Activated CD8-positive, alpha-beta memory T cell treated with anti-CD3 and anti-CD28 coated beads, Interleukin-2, amount 50 U/mL, for 24 hours (primary cell): ENCODE data around the gene ODAM.
"Not testable (repeated sequence)": the region's sequence is repeated elsewhere in the genome, so short reads cannot be mapped to it uniquely, and the experiment has no call there.

Source experiments
- DNase-seq: peaks from one replicate; pipeline ENCODE4 v3.0.0-alpha.2; 2020; ENCODE audit errors: extremely low read depth

The ODAM gene, protein sequence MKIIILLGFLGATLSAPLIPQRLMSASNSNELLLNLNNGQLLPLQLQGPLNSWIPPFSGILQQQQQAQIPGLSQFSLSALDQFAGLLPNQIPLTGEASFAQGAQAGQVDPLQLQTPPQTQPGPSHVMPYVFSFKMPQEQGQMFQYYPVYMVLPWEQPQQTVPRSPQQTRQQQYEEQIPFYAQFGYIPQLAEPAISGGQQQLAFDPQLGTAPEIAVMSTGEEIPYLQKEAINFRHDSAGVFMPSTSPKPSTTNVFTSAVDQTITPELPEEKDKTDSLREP

DNA sequence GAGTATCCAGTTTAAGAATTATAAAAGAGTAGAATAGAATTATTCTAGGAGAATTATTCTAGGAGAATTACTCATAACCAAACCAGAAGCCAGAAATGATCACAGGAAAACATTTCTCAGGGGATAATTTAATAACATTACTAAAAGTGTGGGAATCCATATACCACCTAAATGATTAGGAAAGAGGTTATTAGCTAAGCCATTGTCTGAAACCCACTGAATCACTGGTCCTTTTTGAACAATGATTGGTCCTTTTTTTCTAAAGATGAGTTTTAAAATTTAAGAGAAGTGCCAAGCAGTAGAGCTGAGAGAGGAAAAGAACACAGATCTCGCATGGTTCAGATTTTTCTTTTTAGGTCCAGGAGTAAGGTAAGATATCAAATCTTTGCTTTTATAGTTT, at the start of gene ODAM:
Gene ODAM (plus strand): TSS at position 301 of the 400 bp plus-strand sequence. CDS start 819 bp downstream, outside the sequence.
- DNase-seq: no peak

DNA sequence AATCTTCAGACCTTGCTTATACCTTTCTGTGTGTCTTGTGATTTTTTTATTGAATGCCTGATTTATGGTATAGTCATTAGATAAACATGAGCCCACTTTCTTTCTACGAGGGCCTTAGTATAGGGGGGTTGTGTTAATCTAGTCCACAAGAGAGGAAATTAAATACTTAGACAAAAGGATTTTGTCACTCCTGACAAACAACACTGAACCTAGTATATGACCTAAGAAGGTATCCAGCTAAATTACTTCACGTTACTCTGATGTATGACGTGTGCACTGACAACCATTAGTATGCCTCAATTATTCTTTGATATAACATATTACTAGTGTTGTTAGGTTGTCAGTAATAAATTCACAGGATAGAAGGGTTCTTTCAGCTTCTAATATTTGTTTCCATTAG, 44.3 kb upstream of the ODAM start:
- no peak for DNase-seq

DNA sequence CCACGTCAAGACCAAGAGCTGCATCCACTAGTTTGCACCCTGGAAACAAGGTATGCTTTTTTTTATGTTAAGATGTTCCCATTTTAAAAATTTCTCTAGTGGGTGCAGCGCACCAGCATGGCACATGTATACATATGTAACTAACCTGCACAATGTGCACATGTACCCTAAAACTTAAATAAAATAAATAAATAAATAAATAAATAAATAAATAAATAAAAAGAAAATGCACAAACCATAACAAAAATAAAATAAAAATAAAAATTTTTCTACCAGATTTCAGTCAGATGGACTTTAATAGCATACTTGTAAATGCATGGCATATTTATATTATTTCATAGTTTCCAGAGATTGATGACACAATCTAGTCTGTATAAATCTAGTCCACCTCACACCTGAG, 43.4 kb upstream of the ODAM start:
- no peak for DNase-seq

DNA sequence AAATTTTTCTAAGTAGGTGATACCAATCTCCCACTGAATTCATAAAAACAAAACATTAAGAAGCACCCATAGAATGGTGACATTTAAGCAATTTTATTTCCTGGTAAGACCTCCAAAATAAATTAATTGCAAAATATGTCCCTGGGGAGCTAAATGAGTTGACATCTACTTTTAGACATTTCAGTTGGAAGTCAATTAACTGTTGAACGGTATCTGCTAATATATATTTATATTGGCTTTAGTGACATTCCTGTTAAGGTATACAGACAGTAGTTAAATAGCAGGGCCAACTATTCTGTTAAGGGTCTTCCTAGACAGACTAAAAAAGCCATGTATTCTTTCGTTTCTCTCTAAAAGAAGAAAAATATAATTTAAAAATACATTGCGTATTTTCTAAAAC, 41.6 kb upstream of the ODAM start, which contains the start of gene PRR27:
Gene PRR27 (plus strand): TSS at position 301 of the 400 bp plus-strand sequence. CDS start 139 bp downstream, outside the sequence.
- no peak for DNase-seq

DNA sequence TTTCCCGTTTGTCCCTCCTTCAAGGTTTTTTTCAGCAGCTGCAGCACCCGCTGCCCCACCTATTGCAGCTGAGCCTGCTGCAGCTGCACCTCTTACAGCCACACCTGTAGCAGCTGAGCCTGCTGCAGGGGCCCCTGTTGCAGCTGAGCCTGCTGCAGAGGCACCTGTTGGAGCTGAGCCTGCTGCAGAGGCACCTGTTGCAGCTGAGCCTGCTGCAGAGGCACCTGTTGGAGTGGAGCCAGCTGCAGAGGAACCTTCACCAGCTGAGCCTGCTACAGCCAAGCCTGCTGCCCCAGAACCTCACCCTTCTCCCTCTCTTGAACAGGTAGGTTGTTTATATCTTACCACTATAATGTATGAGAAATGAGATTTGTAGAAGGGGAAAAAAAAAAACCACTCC, 36.9 kb upstream of the ODAM start:
- DNase-seq: no peak

DNA sequence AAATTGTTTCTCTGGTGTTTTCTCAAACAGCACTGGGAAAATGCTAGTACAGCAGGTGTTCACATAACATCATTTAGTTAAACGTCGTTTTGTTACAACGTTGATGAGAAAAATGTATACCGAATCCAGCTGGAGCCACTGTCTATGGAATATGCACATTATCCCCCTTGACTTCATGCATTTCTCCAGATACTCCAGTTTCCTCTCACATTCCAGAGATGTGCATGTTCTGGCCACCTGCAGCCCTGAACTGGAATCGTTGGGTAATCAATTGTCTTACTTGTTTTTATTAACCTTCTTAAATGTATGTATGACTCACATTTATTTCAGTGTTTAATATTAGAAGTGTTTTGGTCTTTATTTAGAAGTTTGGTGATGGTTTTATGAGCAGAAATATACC, 18.4 kb upstream of the ODAM start:
- DNase-seq: no peak

DNA sequence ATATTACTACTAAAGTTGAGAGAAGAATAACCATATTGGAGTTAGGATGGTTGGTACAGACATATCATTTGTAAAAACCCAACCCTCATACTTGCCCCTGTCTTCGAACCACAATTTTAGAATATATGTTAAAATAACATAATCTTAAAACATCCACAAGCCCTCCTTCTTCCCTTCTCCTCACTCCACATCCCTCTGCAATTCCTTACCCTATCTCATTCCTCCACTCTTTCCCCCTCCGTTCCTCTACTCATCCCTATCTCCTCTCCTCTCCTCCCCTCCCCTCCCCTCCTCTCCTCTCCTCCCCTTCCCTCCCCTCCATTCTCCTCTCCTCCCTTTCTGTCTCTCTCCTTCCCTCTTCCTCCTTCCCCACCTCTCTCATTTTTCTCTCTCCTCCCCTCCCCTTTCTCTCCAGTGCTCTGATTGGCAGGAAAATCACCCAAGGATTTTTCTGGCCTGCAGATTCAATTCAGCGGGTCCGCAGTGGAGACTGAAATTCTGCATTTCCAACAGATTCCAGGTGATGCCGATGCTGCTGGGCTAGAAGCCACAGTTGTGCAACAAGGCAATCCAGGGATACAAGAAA, 17.4 kb upstream of the ODAM start:
- DNase-seq: no peak

DNA sequence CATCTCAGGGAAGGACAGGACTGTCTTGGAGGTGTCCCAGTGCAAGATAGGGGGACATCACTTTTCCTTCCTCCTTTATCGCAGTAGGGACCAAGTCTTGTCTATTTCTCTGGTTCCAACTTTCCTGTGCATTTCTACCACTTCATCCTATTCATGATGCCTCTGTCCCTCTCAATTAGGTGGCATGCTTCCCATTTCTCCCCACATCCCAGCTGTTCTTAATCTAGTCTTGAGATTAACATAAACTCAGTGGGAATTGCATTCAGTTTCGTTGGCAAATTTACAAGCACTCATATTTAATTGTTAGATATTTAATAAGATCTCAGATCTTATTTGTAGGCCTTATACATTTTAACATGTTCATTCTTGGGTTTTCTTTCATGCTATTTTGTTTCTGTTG, 15.7 kb upstream of the ODAM start:
- DNase-seq: no peak

DNA sequence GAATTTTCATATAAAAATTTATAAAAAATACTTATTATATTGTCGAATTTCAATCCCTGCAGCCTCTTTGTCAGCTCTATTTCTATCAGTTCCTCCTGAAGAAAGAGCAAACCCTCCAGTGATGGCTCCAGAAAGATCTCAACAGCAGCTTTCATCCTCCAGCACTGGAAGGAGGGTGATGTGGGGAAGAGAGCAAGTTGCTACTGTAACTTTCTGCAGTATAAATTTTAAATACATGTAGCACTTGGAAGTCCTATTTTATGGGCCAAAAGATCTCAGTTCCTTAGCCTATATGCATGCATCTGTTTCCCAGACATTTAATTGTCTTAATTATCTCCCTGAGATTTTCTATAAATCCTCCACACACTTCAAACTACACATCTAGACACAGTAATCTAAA, 13.7 kb upstream of the ODAM start:
- DNase-seq: no peak

DNA sequence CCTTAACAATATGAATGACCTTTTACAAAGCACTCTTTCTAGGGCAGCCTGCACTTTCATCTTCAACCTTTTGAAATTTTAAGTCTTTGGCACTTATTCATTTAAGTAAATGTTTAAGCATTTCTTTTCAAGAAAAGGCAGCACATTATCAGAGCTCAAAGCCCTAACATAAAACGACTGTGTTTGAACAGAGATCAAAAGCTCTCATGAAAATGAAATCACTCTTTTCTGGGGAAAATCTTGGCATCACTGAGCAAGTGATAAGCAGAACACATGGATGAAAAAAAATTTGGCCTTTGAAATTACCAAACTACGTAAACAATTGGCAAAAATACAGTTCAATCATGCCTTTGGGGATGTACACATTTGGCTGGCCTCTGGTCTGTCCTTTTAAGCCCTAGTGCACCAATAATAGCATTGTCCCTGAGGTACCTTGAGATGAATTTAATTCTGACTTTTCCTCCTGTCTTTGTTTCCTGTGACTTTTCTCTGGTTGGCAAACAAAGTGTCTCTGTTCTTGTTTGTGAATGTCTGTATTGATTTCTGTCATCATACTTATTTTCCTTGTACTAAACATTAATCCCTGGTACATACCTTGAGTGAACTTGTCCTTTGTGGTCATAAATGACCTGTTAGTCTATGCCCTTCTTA, 12.9 kb upstream of the ODAM start:
- no peak for DNase-seq

DNA sequence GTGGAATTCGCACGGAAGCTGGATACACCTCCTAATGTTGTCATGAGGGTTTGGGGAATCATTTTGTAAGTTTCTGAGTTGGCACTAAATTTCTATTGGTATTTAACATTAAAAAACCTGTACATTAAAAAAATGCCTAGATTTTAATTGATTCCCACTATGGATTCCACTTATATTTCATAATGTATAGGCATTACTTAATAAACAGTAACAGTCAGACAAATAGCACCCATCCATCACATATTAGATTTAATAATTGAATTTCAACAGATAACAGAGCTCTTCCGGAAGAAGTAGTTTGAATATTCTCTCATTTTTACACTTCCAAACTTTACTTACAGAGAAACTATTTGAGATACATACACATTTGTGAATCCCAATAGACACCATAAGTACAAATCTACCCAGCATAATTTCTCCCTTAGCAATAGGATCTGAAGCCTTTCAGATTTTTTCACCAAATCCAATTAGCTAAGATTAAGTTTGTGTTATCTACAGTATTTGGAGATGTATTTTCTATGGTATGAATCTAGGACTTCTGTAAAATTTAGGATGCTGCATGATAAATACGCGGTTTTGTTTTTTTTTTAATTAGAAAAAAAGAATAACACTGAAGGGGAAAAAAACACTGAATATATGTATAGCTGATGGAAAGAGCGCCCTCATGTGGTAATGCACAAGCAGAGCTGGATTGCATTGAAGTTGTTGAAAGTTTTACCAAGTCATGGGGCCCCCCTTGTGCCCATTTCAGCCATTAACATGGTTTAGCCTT, 12.2 kb upstream of the ODAM start:
- no peak for DNase-seq

DNA sequence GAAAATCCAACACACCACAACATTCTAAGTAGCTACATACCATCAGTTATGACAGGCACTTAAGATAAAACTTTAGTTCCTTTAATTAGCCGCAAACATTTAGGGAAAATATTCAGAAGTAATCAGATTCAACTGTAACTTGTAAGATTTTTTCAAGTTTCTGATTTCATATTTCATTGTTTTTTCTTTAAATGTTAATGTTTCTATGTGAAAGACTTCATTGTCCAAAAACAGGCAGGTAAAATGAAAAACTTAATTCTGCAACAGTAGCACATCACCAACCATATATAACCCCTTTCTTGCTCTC, 11.6 kb upstream of the ODAM start:
- DNase-seq: no peak

DNA sequence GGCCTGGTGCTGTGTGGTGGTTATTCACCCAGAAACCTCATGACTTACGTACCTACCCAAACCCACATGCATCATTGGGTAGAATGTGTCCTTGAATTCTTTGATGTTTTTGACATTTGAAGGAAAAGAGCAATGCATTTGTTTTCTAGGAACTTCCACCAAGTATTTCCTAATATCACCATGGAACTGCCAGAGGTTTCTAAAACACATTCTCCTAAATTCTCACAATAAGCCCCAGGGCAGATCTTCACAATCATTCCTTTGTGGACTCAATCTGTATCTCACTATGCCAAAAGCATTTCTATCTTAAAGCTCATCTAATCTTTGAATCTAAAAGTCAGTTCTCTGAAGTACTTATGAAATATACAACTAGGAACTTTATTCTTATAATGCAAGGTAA, 8.3 kb upstream of the ODAM start:
- DNase-seq: no peak

DNA sequence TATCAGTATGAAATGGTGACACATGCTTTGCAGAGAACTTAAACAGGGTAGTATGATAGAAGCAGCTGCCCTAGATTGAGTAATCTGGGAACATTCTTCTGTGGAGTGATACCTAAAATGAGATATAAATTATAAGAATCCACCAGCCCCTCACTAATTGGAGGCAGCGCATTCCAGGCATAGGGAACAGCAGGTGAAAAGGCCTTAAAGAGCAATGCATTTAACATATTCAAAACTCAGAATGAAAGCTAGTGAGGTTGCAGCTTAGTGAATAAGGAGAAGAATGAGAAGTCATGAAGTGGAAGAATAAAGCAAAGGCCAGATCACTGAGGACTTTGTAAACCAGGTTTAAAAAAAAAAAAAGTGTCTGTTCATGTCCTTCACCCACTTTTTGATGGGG, 4.9 kb upstream of the ODAM start:
- no peak for DNase-seq

DNA sequence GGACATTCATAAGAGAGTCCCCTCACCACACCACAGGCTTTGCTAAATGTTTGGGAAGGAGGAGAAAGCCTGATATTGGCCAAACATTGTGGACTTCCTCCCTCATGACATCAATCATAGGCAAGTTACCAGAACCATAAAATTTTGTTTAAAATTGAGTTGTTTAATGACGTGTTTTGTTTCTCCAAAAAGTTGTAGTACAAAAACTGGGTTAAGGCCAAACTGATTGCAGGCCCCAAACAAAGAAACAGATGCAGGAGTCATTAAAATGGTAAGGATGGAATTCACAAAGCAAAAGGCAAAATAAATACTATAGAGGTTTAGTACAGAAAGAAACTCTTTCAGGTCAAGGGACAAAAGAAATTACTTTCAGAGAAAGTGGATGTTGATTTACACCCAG, 3.9 kb upstream of the ODAM start:
- no peak for DNase-seq

DNA sequence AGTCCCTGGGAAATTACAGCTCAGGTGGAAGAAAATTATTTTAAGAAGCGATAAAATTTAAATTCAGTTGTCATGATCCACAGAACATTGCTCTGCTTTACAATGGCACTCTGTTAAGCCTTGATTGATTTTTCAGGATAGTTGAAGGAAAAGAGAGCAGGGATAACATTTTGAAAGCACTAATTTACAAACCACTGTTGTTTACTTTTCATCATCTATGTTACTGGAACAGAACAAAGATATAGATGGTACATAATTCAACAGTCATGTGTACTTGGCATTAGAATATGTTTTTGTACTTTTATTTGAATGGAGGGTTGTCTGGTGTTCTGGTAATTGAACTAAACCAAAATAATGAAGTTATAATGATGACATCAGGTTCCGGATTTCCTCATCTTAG, 2.6 kb upstream of the ODAM start:
- no peak for DNase-seq

DNA sequence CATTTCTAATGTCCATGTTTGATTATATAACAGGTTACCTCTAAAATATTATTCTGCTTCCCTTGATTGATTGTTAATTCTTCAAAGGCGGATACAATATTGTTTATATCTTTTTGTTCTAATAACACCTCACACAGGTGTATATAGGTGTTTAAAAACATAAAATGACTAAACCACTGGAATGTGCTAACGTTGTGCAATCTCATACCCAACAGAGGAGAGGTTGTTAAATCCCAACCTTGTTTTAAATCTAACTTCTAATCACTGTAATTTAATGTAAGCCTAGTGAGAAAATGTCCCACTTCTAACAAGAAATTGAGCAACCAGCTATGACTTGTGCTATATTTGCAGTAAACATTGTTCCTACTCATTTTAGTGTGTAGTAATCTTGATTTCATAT, 1.3 kb downstream of the ODAM start:
- no peak for DNase-seq

DNA sequence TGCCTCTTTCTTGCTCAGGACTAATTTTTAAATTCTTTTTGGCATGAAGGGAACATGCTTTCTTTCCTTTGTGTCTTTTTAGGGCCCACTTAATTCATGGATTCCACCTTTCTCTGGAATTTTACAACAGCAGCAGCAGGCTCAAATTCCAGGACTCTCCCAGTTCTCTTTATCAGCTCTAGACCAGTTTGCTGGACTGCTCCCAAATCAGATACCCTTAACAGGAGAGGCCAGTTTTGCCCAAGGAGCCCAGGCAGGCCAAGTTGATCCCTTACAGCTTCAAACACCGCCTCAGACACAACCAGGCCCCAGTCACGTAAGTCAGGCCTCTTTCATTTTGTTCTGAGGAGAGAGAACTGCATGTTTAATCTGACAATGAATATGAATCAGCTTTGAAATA, 2.3 kb downstream of the ODAM start:
- DNase-seq: no peak

DNA sequence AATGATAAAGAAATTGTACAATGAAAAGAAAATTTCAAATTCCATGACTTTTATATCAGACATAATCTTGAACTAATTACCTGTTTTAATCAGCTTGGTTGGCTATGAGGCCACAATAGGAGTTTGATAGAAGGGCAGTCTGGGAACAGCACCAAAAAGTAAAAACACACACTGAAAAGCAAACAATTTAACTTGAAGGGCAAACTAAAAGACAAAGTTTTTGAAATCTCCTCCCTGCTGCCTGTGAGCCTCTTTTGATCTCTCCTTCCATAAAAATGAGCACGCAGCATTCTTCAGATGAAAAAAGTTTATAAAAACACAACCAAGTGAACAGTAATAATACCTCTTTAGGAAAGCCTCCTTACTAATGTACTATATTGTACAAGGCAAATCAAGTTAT, 8.1 kb downstream of the ODAM start:
- DNase-seq: no peak

DNA sequence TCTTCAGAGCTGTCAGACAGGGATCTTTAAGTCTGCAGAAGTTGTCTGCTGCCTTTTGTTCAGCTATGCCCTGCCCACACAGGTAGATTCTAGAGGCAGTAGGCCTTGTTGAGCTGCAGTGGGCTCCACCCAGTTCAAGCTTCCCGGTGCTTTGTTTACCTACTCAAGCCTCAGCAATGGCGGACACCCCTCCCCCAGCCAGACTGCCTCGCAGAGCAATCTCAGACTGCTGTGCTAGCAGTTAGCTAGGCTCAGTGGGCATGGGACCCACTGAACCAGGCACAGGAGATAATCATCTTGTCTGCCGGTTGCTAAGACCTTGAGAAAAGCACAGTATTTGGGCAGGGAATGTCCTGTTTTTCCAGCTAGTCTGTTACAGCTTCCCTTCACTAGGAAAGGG, 17.2 kb downstream of the ODAM start:
- not testable (repeated sequence) for DNase-seq

DNA sequence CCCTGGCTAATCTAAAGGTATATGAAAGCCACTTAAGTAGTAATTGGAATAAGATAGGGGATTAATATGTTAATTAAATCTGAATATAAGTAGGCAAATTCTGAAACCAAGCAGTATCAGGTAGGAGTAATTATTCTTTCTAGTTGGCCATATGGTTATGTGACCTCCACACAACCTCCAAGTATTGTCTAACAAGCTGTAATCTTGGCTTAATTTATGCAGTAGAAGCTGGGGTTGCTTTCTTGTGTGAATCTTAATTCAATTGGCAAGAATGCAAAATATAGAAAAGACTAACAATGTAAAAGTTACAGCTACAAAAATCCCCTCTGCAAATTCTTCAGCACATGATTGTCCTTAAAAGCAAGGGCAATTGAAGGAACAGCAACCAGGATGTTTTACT, 20.6 kb downstream of the ODAM start:
- DNase-seq: not testable (repeated sequence)

DNA sequence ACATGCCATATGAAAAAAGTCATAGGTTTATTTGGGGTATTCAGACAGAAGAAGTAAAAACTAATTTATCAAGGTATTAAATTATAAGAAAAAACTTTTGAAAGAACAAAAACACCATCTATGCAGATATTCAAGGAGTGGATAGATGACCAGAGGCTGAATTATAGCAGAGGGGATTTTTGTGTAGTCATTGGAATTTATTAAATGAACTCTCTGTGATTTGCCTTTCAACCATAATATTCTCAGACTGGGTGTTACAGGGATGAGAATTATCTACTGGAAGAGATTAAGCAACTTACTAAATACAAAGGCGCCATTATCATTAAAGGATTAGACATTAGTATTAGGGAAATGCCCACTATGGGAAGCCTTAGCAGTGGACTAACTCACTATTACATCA, 21.0 kb downstream of the ODAM start:
- DNase-seq: not testable (repeated sequence)

DNA sequence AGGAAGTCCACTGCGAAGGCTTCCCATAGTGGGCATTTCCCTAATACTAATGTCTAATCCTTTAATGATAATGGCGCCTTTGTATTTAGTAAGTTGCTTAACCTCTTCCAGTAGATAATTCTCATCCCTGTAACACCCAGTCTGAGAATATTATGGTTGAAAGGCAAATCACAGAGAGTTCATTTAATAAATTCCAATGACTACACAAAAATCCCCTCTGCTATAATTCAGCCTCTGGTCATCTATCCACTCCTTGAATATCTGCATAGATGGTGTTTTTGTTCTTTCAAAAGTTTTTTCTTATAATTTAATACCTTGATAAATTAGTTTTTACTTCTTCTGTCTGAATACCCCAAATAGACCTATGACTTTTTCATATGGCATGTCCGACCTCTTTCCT, 25.9 kb downstream of the ODAM start:
- DNase-seq: not testable (repeated sequence)
